ENCODE measurements around the gene PEPD.

PEPD gene

GRCh38 chr19:33405553-33406461 is 115.8 kb downstream of the PEPD start:
- DNase-seq = peak in 8 of 14 donors; percentile 4 to 78 (median 52)

- DNase-seq = no peak
Measured at GRCh38 chr19:33405254-33405552, 116.4 kb downstream of the PEPD start.

- peak in 1 of 14 donors; percentile 26 for DNase-seq
Measured at GRCh38 chr19:33404506-33405253, 116.9 kb downstream of the PEPD start.

GRCh38 chr19:33403973-33404304 is 117.7 kb downstream of the PEPD start:
- no peak for DNase-seq

GRCh38 chr19:33403221-33403972 is 118.2 kb downstream of the PEPD start:
- DNase-seq = no peak

GRCh38 chr19:33402421-33403220 is 119.0 kb downstream of the PEPD start:
- DNase-seq = peak in 1 of 14 donors; percentile 18

- DNase-seq = no peak
Measured at GRCh38 chr19:33401683-33402420, 119.7 kb downstream of the PEPD start.

GRCh38 chr19:33400856-33401682 is 120.5 kb downstream of the PEPD start:
- no peak for DNase-seq

GRCh38 chr19:33399745-33400681 is 121.6 kb downstream of the PEPD start:
- no peak for DNase-seq

- no peak for DNase-seq
Measured at GRCh38 chr19:33399081-33399744, 122.4 kb downstream of the PEPD start.

GRCh38 chr19:33398361-33399060 is 123.1 kb downstream of the PEPD start:
- no peak for DNase-seq

GRCh38 chr19:33397536-33398360 is 123.8 kb downstream of the PEPD start:
- no peak for DNase-seq

GRCh38 chr19:33396701-33397535 is 124.7 kb downstream of the PEPD start:
- DNase-seq = no peak

GRCh38 chr19:33395561-33396550 is 125.7 kb downstream of the PEPD start:
- DNase-seq = peak in 4 of 14 donors; percentile 18 to 41 (median 32)

All from C1 segment of cervical spinal cord (tissue), 14 donors.